Activated T-helper 9 cell treated with anti-CD3 and anti-CD28 coated beads, Interleukin-2, amount 50 U/mL, for 16 hours (primary cell): Measurements from ENCODE around the gene MAP3K7.

Experiments
- DNase-seq: peaks from one replicate; pipeline ENCODE4 v3.0.0-alpha.2; 2020; ENCODE audit warnings: low read depth

The MAP3K7 gene

DNA sequence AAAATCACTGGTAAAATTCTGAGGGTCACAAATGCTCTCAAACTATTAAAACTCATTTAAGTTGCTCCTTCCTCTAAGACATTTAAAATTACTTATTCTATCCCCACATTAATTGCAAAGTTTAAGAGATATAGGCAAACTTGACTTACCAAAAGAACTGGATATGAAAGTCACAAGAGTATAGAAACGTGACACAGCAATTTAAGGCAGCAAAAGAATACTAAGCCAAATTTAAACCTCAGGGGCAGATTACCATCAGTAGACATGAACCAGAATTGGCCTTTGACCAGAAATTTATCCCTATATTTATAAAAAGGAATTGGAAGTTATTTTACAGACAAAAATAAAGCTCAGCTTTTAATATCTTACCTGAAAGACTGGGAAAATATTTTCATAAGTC lies 56.0 kb downstream of the MAP3K7 start:
- no peak for DNase-seq

DNA sequence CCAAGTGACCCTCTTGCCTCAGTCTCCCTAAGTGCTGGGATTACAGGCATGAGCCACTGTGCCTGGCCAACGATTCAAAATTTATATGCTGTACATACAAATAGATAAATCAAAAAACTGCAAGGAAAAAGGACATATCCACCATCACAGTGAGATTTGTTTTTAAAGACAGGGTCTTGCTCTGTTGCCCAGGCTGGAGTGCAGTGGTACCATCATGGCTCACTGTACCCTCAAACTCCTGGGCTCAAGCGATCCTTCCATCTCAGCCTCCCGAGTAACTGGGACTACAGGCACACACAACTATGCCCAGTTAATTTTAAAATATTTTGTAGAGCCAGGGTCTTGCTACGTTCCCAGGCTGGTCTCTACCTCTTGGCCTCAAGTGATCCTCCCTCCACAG lies 61.5 kb downstream of the MAP3K7 start:
- DNase-seq: no peak

DNA sequence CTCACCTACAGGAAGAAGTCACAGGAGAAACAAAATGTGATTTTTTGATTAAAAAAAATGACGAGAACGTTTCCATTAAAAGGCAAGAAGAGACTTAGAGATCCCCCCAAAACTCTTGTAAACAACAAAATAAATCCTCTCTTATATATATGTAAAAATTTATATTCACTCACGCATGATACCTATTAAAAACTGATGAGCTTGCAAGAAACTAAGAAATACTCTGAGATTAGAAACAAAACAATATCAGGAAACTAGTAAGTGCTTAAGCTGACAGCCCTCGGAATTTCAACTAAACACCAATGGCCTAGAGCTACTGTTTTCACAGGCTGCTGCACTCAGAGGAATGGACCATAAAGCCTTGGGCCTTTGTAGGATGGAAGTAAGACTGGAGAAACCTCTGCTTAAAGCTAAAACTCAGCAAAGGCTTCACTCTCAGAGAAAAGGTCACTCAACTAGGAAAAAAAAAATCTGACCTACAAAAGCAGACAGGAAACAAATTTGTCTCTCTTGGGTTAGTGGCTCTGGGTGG lies 63.0 kb downstream of the MAP3K7 start:
- DNase-seq: no peak

DNA sequence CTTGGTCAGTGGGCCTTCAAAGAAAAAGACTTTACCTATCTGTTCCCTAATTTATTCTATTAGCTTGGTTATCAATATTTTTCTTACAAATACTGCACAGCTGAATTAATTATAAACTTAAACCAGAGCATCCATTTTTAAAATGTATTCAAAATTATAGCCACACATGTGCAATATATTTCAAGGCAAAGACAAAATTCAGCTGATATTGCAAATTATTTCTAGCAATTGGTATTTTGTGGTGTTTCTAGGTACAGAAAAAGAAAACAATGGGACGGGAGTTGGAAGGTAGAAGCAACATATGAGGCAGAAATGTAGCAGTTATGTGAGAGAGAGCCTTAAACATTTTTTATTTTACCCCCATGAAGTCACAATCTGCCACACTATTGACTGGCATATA lies 64.9 kb downstream of the MAP3K7 start:
- DNase-seq: no peak

DNA sequence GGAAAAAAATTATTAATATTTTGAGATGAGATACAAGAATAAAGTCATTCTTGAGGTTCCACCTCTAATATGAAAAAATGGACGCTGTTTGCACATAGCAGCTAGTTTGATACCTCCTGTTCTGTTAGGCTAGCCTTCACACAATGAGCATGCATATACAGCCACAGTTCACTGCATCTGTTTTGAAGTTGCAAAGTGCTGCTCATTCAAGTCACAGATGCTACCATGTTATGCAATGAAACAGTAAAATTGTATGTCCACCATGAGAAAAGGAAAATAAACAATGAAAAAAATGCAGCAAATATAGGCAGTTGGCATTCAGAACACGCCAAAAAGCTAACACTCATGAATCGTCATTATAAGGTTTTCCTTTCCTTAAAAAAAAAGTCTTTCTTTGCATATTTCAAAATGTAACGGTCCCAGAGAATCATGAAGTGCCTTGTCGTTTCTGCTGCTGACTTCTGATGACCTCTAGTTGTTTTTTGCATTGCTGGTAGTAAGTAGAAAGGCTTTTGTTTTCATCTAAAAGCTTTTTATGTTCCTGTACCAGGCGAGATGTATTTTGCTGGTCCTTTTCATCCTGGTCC lies 70.7 kb downstream of the MAP3K7 start:
- no peak for DNase-seq

DNA sequence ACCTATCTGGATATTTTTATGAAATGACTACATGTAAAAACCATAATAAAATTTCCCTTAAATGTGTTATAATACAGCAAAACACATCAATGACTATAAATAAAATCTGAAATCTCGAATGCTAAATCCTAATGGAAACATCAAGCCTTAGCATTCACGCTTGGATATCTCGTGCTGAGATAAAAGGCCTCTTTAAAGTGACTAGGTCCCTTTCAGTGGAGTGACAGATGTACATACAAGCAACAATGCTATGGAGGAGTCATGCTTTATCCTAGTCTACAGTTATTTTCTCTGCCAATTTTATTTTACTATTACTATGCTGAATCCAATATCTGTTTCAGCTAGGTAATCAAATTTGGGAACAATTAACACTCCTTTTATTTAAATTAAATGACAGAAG lies 72.4 kb downstream of the MAP3K7 start:
- no peak for DNase-seq

DNA sequence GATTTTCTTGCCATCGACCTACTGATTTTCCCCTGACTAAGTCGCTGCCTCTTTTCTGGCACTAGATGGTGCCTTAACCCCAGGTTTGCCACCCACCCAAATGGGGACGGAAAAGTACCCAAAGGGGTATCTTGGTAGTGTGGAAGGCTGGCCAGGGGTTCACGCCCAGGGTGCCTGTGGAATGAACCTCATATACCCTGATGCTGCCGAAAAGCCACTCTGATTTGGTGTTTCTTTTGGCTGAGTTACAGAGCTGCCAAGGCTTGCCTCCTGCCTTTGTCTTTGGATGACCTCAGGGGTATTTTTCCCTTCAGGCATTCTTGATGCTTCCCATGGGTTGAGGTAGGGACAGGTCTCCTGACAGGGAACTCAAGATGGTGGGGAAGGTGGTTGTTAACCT lies 78.1 kb downstream of the MAP3K7 start:
- DNase-seq: no peak

DNA sequence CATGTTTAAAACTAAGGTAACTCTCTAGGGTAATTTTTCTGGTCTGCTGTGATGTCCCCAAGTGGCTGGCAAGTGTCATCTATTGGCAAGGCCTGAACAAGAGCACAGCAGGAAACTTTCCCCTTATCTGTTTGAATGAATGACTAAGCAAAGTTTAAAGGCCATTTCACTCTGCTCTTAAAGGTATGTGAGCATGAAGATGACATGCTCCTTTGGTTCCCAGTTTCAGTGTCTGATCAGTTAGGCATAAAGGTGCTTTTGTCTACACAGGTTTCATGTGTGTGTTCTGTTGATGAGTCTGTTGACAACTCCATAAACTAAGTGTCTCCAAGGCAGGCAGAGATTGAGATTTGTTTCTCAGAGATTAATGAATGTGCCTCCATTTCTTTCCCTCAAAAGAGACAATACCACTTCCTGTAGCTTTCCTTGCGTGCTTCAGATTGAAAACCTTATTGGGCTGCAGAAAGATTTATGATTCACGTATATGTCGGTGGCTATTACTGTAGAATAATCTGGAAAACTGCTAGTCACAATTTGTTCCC lies 83.9 kb downstream of the MAP3K7 start:
- no peak for DNase-seq

DNA sequence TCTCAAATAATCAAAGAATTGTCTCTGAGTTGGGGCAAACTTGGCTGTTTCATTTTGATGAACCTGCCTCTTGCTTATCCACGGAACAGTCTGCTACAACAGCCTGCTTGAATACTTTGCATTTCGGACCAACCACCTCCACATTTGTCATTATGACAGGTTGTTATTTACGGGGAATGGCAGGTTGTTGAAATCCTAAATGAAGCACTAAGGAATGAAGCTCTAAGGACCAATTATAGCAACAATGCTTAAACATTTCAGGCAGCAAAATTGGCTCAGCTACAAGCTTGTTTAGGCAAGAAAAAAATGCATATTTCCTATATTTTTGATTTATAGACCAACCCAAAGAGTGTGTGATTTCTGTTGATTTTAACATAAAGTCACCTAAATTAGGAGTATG lies 84.5 kb downstream of the MAP3K7 start:
- DNase-seq: no peak

DNA sequence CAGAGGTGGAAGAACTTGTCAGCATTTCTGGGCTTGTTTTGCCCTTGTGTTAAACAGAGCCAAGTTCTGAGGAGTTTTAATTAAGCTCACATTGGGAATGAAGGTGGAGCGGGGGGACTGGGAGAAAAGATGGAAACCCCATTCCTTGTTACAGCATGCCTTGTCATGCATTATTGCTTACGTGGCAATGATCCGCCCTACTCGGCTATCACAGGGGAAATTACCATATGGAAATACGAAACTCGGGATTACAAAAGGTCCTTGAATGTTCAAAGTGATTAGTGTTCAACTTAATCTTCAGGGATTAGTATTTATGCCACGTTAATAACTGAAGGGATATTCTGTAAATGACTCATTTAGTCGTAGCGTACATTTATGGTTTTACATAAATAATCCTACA lies 86.4 kb downstream of the MAP3K7 start:
- DNase-seq: no peak

DNA sequence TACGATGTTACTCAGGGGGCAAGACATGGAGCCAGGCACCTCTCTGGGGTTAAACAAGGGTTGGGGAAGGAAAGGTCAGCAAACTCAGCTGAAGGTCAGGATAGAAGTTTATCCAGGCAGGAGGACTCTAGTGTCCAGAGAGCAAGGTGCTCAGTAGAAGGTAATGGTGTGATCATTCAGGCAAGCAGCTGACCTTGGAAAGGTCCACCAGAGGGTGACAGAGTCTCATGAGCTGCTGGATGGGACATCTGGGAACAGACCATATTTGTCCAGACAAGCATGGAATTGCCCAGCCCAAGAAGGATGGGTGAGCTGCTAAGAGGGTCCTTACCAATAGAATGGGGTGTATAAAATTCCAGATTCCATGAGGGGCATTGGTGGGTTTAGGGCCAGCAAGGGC lies 89.5 kb downstream of the MAP3K7 start:
- DNase-seq: no peak

DNA sequence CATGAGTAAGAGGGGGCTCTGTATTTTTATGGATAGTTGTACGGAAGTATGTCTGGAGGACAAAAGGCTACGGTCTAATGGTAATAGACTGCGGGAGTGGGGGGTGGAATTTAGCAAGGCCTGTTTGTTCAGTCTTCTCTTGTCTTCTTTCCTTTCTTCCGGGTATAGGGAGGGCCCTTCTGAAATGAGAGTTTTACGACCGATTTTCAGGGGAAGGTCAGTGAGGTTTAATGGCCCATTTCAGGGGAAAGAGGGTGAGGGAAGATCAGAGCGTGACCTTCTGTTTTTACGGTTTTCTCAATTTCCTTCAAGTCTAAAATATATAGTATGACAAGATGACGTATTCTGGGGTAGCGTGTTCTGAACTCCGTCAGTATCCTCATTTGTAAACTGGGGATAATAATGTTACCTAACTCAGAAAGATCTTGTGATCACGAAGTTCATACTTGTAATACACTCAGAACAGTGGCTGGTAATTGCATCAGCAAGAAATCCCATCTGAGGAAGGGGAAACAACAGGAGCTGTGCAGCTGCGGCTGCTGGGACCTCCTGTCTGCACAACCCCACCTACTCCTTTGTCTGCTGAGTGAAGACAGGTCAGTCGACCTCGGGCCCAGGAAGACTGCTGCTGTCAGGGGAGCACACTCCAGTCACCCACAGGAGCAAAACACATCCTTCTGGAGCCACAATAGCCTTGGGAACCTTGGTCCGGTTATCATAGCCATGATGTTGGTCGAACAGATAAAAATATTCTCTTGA lies 90.4 kb downstream of the MAP3K7 start:
- DNase-seq: no peak

DNA sequence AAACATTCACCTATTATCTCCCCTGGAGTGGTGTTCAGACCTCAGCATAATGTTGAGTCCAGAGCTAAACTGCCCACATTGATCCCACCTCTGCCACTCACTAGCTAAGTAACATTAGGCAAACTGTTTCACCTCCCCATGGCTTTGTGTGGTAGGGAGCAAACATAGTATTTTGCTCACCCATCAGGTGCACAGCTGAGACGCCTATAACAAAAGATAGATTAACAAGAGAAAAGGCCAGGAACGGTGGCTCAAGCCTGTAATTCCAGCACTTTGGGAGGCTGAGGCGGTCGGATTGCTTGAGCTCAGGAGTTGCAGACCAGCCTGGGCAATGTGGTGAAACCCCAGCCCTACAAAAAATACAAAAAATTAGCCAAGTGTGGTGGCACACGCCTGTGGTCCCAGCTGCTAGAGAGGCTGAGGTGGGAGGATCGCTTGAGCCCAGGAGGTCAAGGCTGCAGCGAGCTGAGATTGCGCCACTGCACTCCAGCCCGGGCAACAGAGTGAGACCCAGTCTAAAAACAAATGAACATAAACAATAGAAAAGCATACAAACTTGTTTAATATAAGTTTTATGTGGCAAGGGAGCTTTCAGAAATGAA lies 91.6 kb downstream of the MAP3K7 start:
- no peak for DNase-seq

DNA sequence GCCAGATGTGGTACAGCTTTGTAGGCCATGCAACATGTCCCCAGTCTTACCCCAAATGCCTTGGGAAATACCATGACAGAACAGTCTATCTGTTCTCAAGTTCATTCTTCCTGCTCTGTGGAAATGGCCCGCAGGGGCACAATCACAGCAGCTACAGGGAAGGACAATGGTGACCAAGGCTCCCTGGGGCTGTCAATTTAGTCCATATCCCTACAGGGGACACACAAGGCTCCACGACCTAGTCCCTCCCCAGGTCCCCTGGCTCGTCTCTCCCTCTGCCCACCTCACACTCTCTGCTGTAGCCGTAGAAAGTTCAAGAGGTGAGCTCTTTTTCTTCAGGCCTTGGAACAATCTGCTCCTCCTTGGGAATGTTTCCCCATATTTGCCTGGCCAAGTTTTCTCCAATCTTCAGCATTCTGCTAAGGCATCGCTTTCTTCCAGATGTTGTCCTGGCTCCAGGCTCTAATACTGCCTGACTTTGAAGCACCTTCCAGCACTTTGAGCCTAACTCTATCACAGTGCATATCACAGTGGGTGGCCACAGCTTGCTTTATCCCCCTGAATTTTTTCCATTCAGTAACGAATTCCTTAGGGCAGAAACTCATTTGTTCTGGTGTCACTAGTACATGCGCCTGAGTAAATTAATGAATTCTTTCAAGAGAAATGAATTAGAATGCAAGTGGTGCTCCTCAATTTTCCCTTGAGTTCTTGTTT lies 92.6 kb downstream of the MAP3K7 start:
- DNase-seq: no peak

DNA sequence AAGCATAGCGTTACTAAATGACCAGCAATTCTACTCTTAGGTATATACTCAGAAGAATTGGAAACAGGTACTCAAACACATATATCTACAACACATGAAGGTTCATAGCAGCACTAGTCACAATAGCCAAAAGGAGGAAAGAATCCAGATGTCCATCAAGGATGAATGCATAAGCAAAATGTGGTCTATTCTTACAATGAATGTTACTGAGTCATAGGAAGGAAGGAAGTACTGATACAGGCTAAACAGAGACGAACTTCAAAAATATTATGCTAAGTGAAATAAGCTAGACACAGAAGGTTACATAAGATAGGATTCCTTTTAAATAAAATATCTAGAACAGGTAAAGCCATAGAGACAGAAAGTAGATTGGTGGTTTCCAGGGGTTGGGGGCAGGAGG lies 93.5 kb downstream of the MAP3K7 start:
- DNase-seq: no peak

DNA sequence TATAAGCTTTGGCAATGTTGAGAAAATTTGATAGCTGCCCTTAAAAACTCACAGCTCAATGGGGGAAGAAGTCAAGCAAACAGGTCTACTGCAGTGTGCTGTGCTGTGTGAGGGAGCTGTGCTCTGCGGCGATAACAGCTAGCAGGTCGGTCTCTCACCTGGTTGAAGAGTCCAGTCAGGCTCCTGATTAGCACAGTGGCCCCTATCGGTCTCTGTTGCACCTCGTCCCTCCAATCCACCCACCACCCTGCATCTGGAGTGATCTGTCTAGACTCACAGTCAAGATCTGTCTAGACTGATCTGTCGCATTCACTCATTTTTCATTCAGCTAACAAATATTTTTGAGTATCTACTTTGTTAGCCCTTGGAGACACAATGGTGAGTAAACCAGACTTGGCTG lies 94.1 kb downstream of the MAP3K7 start:
- no peak for DNase-seq

DNA sequence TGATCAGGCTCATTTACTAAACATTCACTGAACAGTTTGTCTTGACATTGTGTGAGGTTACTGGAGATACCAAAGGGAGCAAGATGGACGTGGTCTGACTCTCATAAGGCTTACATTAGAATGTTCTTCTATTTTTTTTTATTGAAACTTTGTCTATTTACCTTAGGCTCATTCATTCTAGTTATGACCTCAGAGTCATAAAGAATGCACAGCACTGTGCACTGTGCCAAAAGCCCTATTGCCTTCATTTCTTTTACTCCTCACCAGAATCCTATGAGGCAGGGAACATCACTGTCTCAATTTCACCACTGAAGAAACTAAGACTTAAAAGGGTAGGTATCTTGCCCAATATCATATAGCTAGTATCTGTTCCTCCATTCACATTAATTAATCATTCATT lies 94.5 kb downstream of the MAP3K7 start:
- no peak for DNase-seq

DNA sequence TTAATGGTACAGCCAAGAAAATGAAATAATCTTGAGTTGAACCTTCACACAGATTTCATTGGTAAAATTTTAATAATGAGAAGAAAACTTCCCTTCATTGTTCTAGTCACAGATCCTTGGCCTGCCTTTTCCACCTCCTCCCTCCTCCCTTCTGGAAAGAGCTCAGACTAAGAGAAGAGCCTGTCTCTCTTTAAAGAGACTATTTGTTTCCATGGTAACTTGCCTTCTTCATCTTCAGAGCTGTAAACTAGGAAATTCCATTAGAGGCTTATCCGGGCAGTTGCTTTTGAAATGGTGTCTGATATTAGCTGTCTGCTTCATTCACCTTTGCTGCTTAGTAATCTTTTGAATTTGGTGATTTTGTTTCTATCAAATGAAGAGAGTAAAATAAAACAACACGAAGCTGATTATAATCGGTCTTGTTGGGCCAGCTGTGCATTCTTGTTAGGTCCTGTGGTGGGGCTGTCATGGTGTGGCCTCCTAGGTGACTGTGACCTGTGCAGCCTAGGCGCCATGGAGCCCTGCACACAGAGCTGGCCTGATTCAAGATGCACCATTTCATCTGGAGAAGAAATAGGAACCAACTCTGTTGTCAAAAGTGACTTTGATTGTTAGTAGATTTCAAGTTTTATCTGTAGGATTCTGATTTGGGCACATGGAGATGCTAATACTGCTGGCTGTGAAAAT lies 96.7 kb downstream of the MAP3K7 start:
- DNase-seq: no peak

DNA sequence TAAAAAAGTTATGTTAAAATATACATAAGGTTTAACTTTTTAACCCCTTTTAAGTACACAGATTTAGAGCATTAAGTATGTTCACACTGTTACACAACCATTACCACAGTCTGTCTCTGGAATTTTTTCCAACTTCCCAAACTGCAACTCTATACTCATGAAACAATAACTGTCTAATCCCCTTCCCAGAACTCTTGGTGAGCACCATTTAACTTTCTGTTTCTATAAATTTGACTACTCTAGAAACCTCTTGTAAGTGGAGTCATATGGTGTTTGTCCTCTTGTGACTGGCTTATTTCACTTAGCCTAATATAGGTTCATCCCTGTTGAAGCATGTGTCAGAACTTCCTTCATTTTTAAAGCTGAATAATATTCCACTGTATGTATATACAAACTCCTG lies 98.1 kb downstream of the MAP3K7 start:
- no peak for DNase-seq

DNA sequence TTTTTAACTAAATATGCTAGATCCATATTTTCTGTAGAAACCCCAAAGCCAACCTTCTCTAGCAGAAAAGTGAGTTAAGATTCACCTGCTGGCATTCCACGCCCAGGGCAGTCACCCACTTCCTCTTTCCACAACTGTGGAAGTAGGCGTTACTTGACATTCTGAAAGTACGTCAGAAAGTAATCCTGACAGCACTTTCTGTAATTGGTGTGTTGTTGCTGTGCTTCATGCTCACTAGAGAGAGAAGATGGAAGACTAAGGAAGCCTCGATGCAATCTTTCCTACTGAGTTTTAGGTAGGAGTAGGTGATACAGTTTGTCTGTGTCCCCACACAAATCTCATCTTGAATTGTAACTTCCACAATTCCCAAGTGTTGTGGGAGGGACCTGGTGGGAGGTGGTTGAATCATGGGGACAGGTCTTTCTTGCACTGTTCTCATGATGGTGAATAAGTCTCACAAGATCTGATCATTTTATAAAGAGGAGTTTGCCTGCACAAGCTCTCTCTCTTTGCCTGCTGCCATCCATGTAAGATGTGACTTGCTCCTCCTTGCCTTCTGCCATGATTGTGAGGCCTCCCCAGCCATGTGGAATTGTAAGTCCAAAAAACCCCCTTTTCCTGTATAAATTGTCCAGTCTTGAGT lies 101.1 kb downstream of the MAP3K7 start:
- no peak for DNase-seq

DNA sequence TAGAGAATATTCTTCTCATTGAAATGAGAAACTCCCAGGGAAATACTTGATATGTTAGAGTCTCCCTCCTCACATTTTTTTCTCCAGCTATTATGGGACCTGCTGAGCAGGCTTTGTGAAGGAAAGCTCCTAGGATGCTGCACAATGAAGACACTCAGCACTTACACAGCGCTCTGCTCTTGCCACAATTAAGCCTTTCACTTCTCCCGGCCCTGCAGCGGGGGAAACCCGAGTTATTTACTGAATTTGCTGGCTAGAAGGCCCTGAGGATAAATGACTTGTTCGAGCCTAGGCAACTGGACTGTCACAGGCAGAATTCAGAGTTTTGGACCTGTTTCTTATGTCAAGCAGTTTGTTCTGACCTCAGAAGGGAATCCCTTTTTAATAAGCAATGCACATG lies 102.0 kb downstream of the MAP3K7 start:
- no peak for DNase-seq
